Endothelial cell of umbilical vein (primary cell): ENCODE results near the gene SLMAP. TPM values are rescaled to one million over a fixed set of nuclear protein-coding genes. Genes with fewer than 3 reads are reported as not detected.

Experiments used
- BruUV-seq: library from RNA; stranded (reverse); fragments of 400-500 nt; replicated peaks from 2 replicates; lab custom pipeline; 2021; lab: Mats Ljungman, UMichigan
- CTCF ChIA-PET: fragments of 300-600, 350-600 bp; sonication (Branson Sonifier 250); formaldehyde crosslinking; loops from one replicate; lab custom pipeline; 2021; ENCODE audit warnings: antibody characterized with exemption, inconsistent platforms; lab: Charles Lee
- POLR2A ChIA-PET: fragments of 300-600, 350-600 bp; sonication (Branson Sonifier 250); formaldehyde crosslinking; loops from one replicate; lab custom pipeline; 2021; ENCODE audit warnings: antibody characterized with exemption, inconsistent platforms; lab: Charles Lee
- DNase-seq: peaks from one replicate; pipeline ENCODE4 v3.0.0-alpha.2; 2011; ENCODE audit warnings: low read depth, low spot score
- FAIRE-seq: peaks from 2 replicates; lab custom pipeline; 2011; peaks lifted over from hg19 to GRCh38; lab: Jason Lieb, UNC
- H2AFZ ChIP-seq: 2 replicates; pipeline ENCODE4 v1.6.0; 2012; ENCODE audit warnings: low read depth, low read length, control low read depth, inconsistent platforms
- H3K27ac ChIP-seq: 2 replicates; pipeline ENCODE4 v1.5.1; 2011; ENCODE audit warnings: low read depth, mild to moderate bottlenecking, control low read depth, low read length, moderate library complexity; ENCODE audit not compliant: insufficient read depth
- H3K27me3 ChIP-seq, 2 experiments: 2 replicates each; pipeline versions ENCODE4 v1.6.0 to v1.6.1; 2011; ENCODE audit warnings: low read length in 2 of 2, mixed read lengths in 1 of 2; ENCODE audit not compliant: control insufficient read depth in 2 of 2, insufficient read depth in 2 of 2
- H3K36me3 ChIP-seq, 2 experiments: 2 replicates in 1 of 2; 3 replicates in 1 of 2; pipeline ENCODE4 v1.5.1; 2011; ENCODE audit warnings: low read length in 2 of 2, mild to moderate bottlenecking in 1 of 2, moderate library complexity in 1 of 2; ENCODE audit not compliant: control insufficient read depth in 2 of 2, insufficient read depth in 2 of 2; ENCODE audit errors: extremely low read depth in 1 of 2
- H3K4me1 ChIP-seq: 3 replicates; pipeline ENCODE4 v1.5.1; 2011; ENCODE audit warnings: mild to moderate bottlenecking, low read length; ENCODE audit not compliant: control insufficient read depth, insufficient read depth; ENCODE audit errors: extremely low read depth
- H3K4me2 ChIP-seq: 2 replicates; pipeline ENCODE4 v1.6.1; 2011; ENCODE audit warnings: low read length, control low read depth, mixed read lengths; ENCODE audit not compliant: insufficient read depth
- H3K4me3 ChIP-seq, 3 experiments: fragments of 200-600 bp in 1 of 3; sonication (generic), shearing (Covaris generic) in 1 of 3; replicated peaks in 1 of 3; 2 replicates each; pipeline ENCODE4 v1.5.1; 2011 to 2016; ENCODE audit warnings: control low read depth in 3 of 3, low read length in 3 of 3, mild to moderate bottlenecking in 2 of 3, inconsistent platforms in 1 of 3, low read depth in 1 of 3, moderate library complexity in 1 of 3; ENCODE audit not compliant: insufficient read depth in 1 of 3
- H3K79me2 ChIP-seq: 2 replicates; pipeline ENCODE4 v1.6.0; 2012; ENCODE audit warnings: low read length, inconsistent platforms; ENCODE audit not compliant: control insufficient read depth, insufficient read depth
- H3K9ac ChIP-seq: replicated peaks from 2 replicates; pipeline ENCODE3; 2011; ENCODE audit warnings: low read length, control low read depth; ENCODE audit not compliant: insufficient read depth; ENCODE audit errors: extremely low read depth
- H3K9me1 ChIP-seq: replicated peaks from 3 replicates; pipeline ENCODE4 v1.6.0; 2011; ENCODE audit warnings: mild to moderate bottlenecking, low read length; ENCODE audit not compliant: control insufficient read depth, insufficient read depth; ENCODE audit errors: extremely low read depth
- H3K9me3 ChIP-seq: replicated peaks from 2 replicates; pipeline ENCODE4 v1.5.1; 2012; ENCODE audit warnings: low read length, inconsistent platforms; ENCODE audit not compliant: control insufficient read depth, insufficient read depth
- H4K20me1 ChIP-seq: replicated peaks from 2 replicates; pipeline ENCODE3; 2011; ENCODE audit warnings: mild to moderate bottlenecking, low read length; ENCODE audit not compliant: control insufficient read depth, insufficient read depth; ENCODE audit errors: extremely low read depth
- EZH2 ChIP-seq: IDR thresholded peaks from 2 replicates; pipeline ENCODE4 v1.6.1; 2012; ENCODE audit warnings: borderline replicate concordance, low read depth, mild to moderate bottlenecking, moderate library complexity, low read length, inconsistent platforms; ENCODE audit not compliant: severe bottlenecking
- FOS ChIP-seq: IDR thresholded peaks from 2 replicates; pipeline ENCODE4 v1.6.1; 2011; ENCODE audit warnings: mild to moderate bottlenecking, low read length, moderate library complexity, borderline replicate concordance; ENCODE audit not compliant: insufficient read depth
- GATA2 ChIP-seq: IDR thresholded peaks from 2 replicates; pipeline ENCODE4 v1.7.0; 2011; ENCODE audit warnings: low read depth, mild to moderate bottlenecking, moderate library complexity, mixed read lengths, low read length; ENCODE audit not compliant: insufficient read length, insufficient read depth
- JUN ChIP-seq: IDR thresholded peaks from 2 replicates; pipeline ENCODE4 v1.6.1; 2011; ENCODE audit warnings: borderline replicate concordance, low read depth; ENCODE audit not compliant: insufficient read length, insufficient read depth
- MYC ChIP-seq: IDR thresholded peaks from one replicate; pipeline ENCODE4 v1.6.1; 2011; ENCODE audit warnings: mild to moderate bottlenecking, low read depth, low read length
- POLR2A ChIP-seq: IDR thresholded peaks from 2 replicates; pipeline ENCODE4 v1.6.1; 2012; ENCODE audit warnings: low read depth, mild to moderate bottlenecking, control low read depth, low read length
- POLR2AphosphoS5 ChIP-seq: IDR thresholded peaks from 2 replicates; pipeline ENCODE4 v1.6.1; 2012; ENCODE audit warnings: low read depth, mild to moderate bottlenecking, control low read depth, low read length, moderate library complexity; ENCODE audit not compliant: insufficient read depth
- dilution Hi-C: fragments of 300-500 bp; cut with MboI; formaldehyde crosslinking; loops from one replicate; pipeline ENCODE4 v1.15.0; 2019; ENCODE audit warnings: low sequenced_read_pairs; ENCODE audit not compliant: extremely low pct_ligation_motif_present
- intact Hi-C: fragments of 100-400 bp; cut with micrococcal nuclease; formaldehyde crosslinking; loops from one replicate; pipeline ENCODE4 v1.10.0; 2022
- polyA plus RNA-seq, 4 experiments: library from polyadenylated mRNA; depleted of rRNA in 3 of 4; stranded (reverse) in 3 of 4; unstranded in 1 of 4; fragments of >200 nt; gene quantifications; 2 replicates each; pipeline versions ENCODE4 v1.2.1 to v1.2.3, GENCODE V29; 2011 to 2012; ENCODE audit warnings: missing spikeins in 1 of 4
- total RNA-seq: library from RNA; stranded (reverse); gene quantifications from 2 replicates; pipeline ENCODE4 v1.2.3, GENCODE V29; 2021
- TF ChIP-seq, protein P1 (sequence below), 2 donors: IDR thresholded peaks; 1 replicate in 1 of 2; 2 replicates in 1 of 2; pipeline ENCODE4 v1.5.1; 2011; ENCODE audit warnings: low read length in 2 of 2, mild to moderate bottlenecking in 2 of 2, moderate library complexity in 2 of 2, control low read depth in 1 of 2, inconsistent platforms in 1 of 2, low read depth in 1 of 2; ENCODE audit not compliant: insufficient read depth in 1 of 2; ENCODE audit errors: extremely low read depth in 1 of 2
- TF ChIP-seq, protein P2 (sequence below): IDR thresholded peaks from 2 replicates; pipeline ENCODE4 v1.6.1; 2011; ENCODE audit not compliant: insufficient read depth, insufficient read length

SLMAP gene
- total and polyA plus RNA-seq, 2 donors (not counting 3 experiments of a cell fraction or from before 2014, with no cell fraction given): 9.8 to 54.7 TPM

DNA sequence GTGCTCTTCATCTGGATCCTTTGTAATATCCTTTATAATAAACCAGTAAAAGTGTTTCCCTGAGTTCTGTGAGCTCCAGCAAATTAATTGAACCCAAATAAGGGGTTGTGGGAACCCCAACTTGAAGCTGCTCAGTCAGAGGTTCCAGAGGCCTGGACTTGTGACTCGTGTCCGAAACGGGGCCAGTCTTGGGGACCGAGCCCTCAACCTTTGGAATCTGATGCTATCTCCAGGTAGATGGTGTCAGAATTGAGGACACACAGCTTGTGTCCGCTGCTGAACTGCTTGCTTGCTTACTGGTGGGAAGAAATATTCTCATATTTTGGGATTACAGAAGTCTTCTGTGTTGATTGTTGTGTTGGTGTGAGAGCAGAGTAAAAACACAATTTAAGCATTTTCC is 212.4 kb downstream of the SLMAP start:
- Histone ChIP-seq H3K9ac (no peak overlapping the region), H3K4me1 (peaks cover 35% of the 10 kb centered on the region), H3K27me3 (no peaks in the 10 kb centered on the region), H3K4me3 (no peak overlapping the region), H3K79me2 (no peaks in the 10 kb centered on the region), H3K9me1 (no peaks in the 10 kb centered on the region), H3K27ac (no peak overlapping the region), H2AFZ (no peak overlapping the region), H3K4me2 (no peak overlapping the region), H3K36me3 (no peaks in the 10 kb centered on the region), H4K20me1 (no peaks in the 10 kb centered on the region), H3K9me3 (no peaks in the 10 kb centered on the region)
- TF ChIP-seq MYC: no peak
- TF ChIP-seq JUN: no peak
- no peak for TF ChIP-seq EZH2
- TF ChIP-seq FOS: no peak
- no peak for TF ChIP-seq POLR2AphosphoS5
- TF ChIP-seq, protein P1, sequence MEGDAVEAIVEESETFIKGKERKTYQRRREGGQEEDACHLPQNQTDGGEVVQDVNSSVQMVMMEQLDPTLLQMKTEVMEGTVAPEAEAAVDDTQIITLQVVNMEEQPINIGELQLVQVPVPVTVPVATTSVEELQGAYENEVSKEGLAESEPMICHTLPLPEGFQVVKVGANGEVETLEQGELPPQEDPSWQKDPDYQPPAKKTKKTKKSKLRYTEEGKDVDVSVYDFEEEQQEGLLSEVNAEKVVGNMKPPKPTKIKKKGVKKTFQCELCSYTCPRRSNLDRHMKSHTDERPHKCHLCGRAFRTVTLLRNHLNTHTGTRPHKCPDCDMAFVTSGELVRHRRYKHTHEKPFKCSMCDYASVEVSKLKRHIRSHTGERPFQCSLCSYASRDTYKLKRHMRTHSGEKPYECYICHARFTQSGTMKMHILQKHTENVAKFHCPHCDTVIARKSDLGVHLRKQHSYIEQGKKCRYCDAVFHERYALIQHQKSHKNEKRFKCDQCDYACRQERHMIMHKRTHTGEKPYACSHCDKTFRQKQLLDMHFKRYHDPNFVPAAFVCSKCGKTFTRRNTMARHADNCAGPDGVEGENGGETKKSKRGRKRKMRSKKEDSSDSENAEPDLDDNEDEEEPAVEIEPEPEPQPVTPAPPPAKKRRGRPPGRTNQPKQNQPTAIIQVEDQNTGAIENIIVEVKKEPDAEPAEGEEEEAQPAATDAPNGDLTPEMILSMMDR (IDR thresholded peaks at IDR 0.05; ENCODE audit: extremely low read depth in 1 of 2, insufficient read depth in 1 of 2, low read depth in 1 of 2, low read length in 2 of 2): no peak
- TF ChIP-seq POLR2A: no peak
- TF ChIP-seq, protein P2, sequence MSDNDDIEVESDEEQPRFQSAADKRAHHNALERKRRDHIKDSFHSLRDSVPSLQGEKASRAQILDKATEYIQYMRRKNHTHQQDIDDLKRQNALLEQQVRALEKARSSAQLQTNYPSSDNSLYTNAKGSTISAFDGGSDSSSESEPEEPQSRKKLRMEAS: no peak
- TF ChIP-seq GATA2: no peak
- ChIA-PET POLR2A (interaction anchor here (0.6 kb wide), 1 partner anchor 49 kb away, joined by 8 read pairs; no protein-coding TSS in a partner anchor), CTCF (interaction anchor here (1.5 kb wide), 1 partner anchor 36 kb away, joined by 3 read pairs; no protein-coding TSS in a partner anchor)
- intact Hi-C loops: no loop called here
- FAIRE-seq (no peak), DNase-seq (no peak)
- no TSS peak for BruUV-seq
- dilution Hi-C loops: no loop called here
